Activated CD8-positive, alpha-beta memory T cell treated with anti-CD3 and anti-CD28 coated beads for 4 hours (primary cell): ENCODE measurements around the gene DDX23.
A peak's percentile ranks its signal among the peaks of the same experiment; 100 is the strongest.
"Not testable (repeated sequence)": the region's sequence is repeated elsewhere in the genome, so short reads cannot be mapped to it uniquely, and the experiment has no call there.

Experiments
- DNase-seq, 2 donors: peaks; one replicate each; pipeline ENCODE4 v3.0.0-alpha.2; 2020; ENCODE audit warnings: low read depth in 2 of 2

The DDX23 gene

GRCh38 chr12:48862760-48863159, 10.8 kb upstream of the DDX23 start:
- no peak for DNase-seq

GRCh38 chr12:48861111-48861510, 9.1 kb upstream of the DDX23 start:
- DNase-seq, result no peak

- not testable (repeated sequence) for DNase-seq
Measured at GRCh38 chr12:48860236-48860635, 8.3 kb upstream of the DDX23 start.

- no peak for DNase-seq
Measured at GRCh38 chr12:48859607-48860006, 7.6 kb upstream of the DDX23 start.

- no peak for DNase-seq
Measured at GRCh38 chr12:48858043-48858442, 6.1 kb upstream of the DDX23 start.

- DNase-seq, result no peak
Measured at GRCh38 chr12:48857278-48857994, 5.5 kb upstream of the DDX23 start.

GRCh38 chr12:48856379-48856778, 4.4 kb upstream of the DDX23 start:
- no peak for DNase-seq

- DNase-seq, result not testable (repeated sequence)
Measured at GRCh38 chr12:48854932-48855331, 3.0 kb upstream of the DDX23 start.

- no peak for DNase-seq
Measured at GRCh38 chr12:48854488-48854887, 2.5 kb upstream of the DDX23 start.

- peak; percentile 76 to 81 for DNase-seq
Measured at GRCh38 chr12:48852734-48853688, 1.0 kb upstream of the DDX23 start.

- DNase-seq, result not testable (repeated sequence)
Measured at GRCh38 chr12:48842021-48842420, 9.9 kb downstream of the DDX23 start.

GRCh38 chr12:48838048-48838447, 13.9 kb downstream of the DDX23 start:
- no peak for DNase-seq

GRCh38 chr12:48832321-48833060, 19.5 kb downstream of the DDX23 start:
- DNase-seq, result no peak

GRCh38 chr12:48831257-48831656, 20.7 kb downstream of the DDX23 start:
- no peak for DNase-seq

GRCh38 chr12:48828841-48829575, 23.0 kb downstream of the DDX23 start:
- no peak for DNase-seq

- DNase-seq, result no peak
Measured at GRCh38 chr12:48828293-48828692, 23.7 kb downstream of the DDX23 start.

- no peak for DNase-seq
Measured at GRCh38 chr12:48827513-48828096, 24.4 kb downstream of the DDX23 start.

- no peak for DNase-seq
Measured at GRCh38 chr12:48827026-48827425, 24.9 kb downstream of the DDX23 start.

- DNase-seq, result no peak
Measured at GRCh38 chr12:48826209-48826855, 25.6 kb downstream of the DDX23 start.

- DNase-seq, result no peak
Measured at GRCh38 chr12:48824905-48825304, 27.1 kb downstream of the DDX23 start.

GRCh38 chr12:48824112-48824511, 27.9 kb downstream of the DDX23 start:
- DNase-seq, result no peak
